Left renal pelvis (tissue), 4 donors: Measurements from ENCODE around the gene APMAP. TPM values are rescaled to one million over a fixed set of nuclear protein-coding genes. Genes with fewer than 3 reads are reported as not detected.
A peak's percentile ranks its signal among the peaks of the same experiment; 100 is the strongest.

Experiments
- DNase-seq, 4 donors: peaks; one replicate each; pipeline ENCODE4 v3.0.0-alpha.2; 2013; ENCODE audit warnings: low read depth in 4 of 4, low spot score in 3 of 4
- polyA plus RNA-seq, 4 donors: library from polyadenylated mRNA; unstranded; fragments of 120-200 nt; gene quantifications; one replicate each; pipeline ENCODE4 v1.2.1, GENCODE V29; 2013; ENCODE audit not compliant: insufficient read length in 4 of 4

APMAP gene, protein sequence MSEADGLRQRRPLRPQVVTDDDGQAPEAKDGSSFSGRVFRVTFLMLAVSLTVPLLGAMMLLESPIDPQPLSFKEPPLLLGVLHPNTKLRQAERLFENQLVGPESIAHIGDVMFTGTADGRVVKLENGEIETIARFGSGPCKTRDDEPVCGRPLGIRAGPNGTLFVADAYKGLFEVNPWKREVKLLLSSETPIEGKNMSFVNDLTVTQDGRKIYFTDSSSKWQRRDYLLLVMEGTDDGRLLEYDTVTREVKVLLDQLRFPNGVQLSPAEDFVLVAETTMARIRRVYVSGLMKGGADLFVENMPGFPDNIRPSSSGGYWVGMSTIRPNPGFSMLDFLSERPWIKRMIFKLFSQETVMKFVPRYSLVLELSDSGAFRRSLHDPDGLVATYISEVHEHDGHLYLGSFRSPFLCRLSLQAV
- 100 to 1,000 TPM in 1 of 4 donors, 10 to 100 TPM in 3; 89.4 to 108 (median 97.1) TPM for polyA plus RNA-seq

DNA sequence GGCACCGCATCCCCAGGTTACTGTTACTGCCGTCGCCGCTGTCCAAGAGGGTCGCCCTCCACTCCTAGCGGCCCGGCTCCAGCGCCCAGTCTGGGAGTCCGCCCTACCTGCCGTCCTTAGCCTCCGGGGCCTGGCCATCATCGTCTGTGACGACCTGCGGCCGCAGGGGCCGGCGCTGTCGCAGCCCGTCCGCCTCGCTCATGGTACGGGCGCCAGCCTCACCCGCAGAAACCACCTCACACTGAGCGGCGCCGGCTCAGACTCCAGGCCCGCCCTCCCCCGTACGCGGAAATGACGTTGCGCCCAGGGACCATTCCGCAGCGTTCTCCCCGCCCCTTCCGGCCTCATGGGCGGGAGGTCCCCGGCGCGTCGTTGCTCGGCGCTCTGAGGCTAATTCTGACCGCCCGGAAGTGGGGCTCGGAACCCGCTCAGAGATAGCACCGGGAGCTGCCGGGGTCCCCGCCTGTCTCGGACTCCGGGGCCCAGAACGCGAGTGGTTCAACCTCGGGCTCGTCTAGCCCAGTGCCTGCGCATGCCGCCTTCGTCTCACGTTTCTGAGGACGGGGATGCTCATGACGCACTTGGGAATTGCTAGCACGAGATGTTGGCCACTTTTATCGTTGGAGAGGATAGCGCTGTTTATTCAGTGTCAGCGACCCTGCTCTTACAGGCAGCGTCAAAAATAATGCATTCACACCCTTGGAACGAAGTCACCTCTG lies at the start of gene APMAP:
TSS of gene APMAP (minus strand) at position 265 of the 719 bp plus-strand sequence. CDS start at position 202, 63 bp downstream.
- peak; percentile 84 to 89 (median 87) for DNase-seq

DNA sequence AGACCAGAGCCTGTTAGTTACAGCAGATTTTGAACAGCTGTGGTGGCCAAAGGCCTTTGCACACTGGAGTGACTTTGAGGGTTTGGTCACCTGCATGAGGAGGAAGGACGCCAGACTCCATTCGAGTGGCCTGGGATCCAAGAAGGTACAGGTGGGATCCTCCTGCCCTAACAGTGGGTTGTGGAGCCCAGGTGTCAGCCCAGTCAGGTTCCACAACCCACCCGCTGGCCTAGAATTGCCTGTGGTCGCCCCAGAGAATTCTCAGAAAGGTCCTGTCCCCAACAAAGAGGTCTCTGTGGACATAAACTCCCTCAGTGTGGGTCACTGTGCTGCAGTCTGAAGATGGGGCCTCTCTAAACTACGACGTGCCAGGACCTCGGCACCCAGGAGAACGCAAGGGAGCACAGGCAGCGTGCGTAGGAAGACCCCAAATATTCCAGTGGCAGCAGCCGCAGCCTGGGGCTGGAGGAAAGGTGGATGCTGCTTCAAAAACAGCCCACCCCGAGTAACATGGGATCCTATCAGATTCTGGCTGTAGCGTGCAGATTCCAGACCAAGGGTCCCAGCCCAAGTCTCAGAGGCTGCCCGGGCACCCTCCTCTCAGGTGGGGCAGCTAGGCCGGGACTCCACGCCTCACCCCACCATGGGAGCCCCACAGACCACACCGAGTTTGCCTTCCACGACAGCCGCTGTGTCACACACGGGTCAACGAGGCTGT lies 49.4 kb upstream of the APMAP start:
- no peak for DNase-seq

DNA sequence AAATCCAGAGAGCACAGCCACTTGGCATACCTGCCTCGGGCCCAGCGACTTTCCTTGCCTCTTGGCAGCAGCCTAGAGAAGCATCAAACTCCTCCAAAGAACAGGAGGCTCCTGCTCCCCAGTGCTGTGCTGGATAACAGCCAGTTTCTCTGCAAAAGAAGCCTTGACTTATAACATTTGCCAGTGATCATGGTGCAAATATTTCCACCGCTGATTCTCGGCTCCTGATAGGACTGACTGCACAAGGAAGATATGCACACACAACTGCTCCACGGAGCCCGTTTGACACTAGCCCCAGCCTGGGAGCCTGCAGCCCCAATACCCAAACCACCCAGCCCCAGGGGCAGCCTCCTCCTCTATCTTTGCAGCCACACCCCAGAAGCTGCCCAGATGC lies 47.9 kb upstream of the APMAP start:
- no peak for DNase-seq

DNA sequence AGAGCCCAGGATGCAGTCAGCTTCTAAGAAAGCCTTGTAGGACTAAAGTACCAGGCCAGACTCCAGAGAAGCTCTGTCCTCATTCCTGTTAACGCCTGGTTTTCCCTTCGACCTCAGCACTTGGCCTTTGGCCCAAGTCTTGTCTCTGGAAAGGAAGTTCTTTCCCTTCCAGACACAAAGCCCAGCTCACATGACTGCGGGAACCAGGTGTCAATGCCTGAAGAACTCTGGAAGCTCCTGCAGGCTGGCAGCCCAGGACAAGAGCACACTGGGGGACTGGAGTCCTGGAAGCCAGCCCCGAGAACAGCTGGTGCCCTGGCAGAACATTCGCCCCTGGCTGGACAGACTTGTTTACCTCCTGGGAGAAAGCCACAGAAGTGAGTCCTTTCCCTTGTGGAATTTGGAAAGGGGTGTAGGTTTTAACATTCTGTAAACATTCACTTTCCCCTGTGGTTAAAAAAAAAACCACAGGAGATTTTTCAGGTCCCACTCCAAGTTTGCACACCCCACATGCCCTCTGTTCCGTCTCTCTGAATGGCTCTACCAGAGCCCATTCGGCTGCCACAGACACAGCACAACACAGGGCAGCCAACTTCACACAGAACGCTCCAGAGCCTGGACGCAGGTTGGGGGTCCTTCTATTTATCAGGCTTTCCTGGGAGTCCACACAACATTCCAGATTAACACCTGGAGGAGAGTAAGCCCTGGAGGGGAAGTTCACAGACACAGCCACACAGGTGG lies 47.3 kb upstream of the APMAP start:
- DNase-seq: no peak

DNA sequence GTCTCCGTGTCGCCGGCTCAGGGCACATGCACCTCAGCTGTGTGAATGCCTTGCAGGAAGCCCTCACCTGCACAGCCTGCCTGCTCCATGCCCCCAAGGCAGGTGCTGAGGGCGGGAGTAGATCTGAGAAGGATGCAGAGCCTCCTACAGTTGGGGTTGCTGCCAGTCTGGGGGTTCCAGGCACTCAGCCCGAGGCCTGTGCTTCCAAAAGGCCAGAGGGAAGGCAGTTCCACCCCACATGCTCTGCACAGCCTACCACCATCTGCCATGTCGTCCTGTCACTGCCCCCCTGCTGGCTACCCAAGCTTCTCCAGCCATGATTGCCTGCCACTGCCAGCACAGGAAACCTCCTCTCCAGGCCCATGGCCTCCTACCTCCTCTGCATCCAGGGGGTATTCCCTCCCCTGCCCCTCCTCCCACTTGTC lies 46.1 kb upstream of the APMAP start:
- no peak for DNase-seq

DNA sequence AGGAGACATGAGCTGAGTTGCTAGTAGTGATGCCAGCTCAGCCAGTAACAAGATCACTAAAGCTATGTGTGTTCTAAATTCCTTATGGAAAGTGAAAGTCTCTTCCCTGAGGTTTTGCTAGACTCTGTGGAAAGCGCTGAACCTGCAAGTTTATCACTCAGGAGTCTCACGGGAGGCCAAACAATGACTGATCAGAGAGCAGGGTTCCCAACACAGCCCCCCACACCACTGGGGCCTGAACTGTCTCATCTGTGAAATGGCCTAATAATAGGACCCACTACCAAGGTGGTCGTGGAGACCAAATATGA lies 45.5 kb upstream of the APMAP start:
- DNase-seq: no peak

DNA sequence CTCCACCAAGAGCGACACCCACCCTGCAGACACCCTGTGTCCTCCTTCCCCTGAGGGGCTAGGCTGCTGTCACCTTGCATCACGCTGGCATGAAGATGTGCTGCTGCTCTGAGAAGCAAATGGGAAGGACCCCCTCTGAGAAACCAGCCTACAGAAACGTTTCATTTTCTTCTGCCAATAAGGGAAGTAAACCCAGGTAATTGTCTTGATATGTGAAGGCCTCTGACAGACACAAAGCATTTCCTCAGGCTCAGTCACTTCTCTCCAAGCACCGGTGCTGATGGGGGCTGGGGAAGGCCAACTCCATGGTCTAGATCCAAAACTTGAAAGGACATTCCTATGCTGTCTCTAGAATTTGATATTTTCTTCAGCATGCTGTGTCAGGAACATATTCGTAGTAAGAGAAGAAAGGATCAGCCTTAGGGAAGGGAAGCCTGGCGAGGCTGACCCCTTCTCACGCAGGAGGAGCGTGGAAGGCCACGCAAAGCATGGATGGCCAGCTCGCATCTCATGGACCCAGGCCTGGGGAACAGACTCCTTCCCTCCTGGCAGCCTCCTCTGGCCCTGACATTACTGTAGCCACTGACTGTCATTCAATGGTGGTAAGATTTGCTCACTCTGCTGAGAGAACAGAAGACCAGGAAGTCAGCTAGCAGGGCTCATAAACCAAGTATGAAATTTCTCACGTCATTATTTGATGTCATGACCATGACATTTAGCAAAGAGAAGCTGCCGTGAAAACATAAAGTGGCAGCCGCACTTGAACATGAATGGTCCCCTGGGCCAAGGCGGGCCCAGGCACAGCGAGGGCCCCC lies 44.9 kb upstream of the APMAP start:
- no peak for DNase-seq

DNA sequence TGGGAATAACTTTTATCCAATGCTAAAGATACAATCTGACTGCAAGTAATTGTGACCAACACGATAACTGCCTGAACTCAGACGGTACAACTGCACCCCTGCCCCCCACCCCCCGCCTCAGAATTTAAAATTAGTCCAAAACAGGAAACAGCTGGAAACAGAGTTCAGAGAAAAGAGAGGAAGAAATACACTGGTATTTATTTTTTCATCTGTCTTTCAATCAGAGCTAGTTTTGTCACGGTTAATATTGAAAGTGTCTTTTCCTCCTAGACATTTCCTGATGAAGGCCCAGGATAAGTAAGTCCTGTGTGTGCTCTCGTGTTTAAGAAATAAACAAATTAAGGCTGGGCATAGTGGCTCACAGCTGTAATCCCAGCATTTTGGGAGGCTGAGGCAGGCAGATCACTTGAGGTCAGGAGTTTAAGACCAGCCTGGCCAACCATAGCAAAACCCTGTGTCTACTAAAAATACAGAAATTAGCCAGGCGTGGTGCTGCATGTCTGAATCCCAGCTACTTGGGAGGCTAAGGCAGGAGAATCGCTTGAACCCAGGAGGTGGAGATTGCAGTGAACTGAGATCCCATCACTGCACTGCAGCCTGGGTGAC lies 43.9 kb upstream of the APMAP start:
- no peak for DNase-seq

DNA sequence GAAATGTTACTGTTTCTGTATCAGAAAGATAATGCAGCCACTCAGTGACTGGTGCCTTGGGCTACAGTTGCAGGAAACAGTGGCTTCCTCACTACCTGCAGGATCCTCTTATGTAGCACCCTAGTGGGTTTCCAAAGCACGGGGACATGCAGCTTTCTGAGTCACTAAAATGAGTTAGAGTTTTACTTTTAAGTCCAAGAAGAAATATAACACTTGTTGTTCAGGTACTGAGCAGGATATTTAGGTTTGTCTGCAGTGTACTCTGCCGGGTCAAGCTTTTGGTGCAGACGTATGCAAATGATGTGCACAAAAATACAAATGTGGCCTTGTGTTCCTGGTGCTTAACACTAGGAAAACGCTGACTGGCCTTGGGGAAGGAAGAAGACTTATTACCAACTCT lies 43.4 kb upstream of the APMAP start:
- DNase-seq: no peak

DNA sequence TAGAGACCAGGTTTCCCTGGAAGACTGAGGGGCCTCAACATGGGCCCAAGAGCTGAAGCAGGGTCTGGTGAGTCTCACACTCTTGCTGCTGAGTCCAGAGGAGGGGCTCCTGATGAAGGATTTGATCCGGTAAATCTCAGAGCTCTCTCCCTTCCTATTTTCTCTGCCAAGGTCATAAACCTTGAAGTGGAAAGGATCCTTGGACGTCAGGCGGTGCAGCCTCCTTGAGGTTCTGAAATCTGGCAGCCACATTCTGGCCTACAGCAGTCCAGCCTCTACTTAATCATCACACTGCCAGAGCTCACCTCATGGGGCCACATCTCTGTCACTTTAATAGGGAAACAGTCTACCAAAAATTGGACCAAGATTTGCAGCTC lies 41.4 kb upstream of the APMAP start:
- DNase-seq: no peak

DNA sequence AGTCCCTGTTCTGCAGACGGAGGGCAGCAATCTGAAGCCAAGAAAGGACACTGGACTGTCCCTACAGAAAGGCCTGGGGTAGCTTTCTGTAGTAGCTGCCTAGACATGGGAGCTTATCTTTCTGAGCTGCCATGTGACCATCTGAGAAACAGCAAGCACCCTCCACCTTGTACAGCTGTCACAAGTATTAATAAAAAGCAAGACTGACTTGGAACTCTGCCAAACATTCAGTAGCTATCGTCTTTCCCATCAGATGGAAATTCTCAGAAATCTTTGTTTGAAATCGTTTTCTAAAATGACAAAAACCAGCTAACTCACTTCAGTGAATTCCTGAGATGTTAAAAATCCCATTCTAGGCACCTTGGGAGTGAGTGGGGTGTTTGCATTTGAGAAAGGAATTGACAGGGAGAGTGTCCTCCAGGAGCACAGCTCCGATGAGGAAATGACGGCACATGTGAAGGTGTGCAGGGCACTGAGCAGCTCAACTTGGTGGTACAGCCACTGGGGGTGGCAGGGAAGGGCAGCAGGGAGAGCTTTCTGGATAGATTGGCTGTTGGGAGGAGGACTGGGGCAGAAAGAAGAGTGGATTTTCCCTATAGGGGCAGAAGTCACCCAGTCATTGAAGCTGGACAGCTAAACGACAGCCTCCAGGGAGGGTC lies 40.8 kb upstream of the APMAP start:
- DNase-seq: no peak

DNA sequence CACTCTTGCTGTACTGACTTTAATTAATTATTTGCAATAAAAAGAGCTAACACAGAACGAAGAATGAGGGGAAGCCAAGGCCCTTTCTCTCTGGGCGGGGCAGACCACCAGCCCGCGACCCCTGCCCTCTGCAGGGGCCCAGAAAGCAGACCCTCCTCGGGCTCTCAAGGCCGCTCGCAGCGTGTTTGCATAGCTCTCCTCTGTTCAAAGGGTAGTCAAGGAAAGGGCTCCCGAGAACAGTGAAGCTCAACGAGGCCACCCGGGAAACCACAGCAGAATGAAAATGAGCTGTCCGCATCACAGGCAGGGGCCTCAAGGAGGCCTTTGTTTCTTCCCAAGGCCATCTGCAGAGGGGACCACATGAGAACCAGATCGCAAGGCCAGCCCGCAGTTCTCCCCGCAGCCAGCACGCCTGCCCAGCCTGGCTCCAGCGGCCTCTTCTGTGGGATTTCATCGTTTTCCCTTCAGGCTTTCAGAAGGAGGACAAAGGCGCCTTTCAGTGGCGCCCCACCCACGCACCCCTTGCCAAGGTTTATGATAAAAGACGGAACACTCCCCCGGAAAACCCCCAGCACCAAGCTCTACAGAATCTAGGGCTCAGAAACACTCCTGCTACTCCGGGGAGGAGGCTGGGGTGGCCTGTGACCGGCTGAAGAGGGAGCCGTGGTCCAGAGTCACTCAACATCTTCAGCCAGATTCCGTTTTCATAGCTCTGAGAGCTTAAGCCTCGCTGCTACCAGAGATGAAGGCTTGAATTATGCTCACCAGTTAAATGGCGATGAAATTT lies 40.1 kb upstream of the APMAP start:
- DNase-seq: no peak

DNA sequence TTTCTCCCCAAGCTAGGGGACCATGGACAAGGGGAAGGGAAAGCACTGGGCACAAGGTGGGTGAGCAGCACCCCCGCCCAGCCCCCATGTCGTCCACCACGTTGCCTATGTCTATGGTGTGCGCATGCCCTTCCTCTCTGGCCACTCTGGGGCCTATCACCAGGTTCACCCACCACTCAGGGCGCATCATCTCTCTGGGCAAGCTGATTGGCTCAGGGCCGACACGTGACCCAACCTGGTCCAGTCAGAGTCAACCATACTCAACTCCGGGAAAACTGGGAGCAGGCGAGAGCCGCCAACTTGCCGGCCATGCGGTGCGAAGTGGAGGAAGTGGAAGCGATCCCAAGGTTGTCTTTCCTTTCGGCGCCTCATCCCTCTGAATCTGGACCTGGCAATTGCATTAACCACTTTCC lies 39.5 kb upstream of the APMAP start:
- no peak for DNase-seq

DNA sequence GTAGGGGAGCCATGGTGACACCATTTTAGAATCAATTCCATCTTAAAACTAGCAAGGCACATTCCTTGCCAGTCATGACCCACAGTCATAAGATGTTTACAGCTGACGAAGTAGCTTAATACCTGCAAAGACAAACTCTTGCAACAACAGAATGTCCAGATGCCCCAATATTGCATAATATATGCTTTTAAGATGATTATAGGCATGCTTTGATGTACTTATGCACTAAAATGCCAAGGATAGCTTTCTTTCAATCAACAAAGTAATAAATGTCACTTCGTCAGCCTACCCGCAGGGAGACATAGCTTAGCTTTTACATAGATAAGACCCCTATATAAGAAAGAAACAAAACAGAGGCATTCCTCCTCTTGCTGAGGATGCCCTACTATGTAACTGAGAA lies 38.7 kb upstream of the APMAP start:
- DNase-seq: no peak

DNA sequence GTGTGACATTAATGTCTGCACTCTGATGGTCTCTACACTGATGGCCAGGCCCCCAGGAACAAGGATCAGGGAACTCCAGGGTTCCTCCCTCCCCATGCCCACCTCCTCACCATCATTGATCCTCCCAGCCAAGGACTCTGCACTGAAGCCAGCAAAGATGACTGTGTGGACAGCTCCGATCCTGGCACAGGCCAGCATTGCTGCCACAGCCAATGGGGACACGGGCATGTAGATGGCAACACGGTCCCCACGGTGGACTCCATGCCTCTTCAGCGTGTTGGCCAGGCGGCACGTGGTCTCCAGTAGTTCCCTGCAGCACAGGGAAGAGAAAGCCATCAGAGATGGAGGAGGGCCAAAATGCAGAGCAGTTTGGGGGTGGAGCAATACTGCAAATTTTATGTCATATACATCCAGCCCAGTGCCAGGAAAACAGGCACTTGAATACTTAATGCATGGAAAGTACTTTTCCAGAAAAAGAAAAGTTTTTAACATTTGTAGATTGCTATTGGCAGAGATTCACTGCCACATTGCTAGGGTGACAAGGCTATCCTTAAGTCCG lies 38.2 kb upstream of the APMAP start:
- DNase-seq: no peak

DNA sequence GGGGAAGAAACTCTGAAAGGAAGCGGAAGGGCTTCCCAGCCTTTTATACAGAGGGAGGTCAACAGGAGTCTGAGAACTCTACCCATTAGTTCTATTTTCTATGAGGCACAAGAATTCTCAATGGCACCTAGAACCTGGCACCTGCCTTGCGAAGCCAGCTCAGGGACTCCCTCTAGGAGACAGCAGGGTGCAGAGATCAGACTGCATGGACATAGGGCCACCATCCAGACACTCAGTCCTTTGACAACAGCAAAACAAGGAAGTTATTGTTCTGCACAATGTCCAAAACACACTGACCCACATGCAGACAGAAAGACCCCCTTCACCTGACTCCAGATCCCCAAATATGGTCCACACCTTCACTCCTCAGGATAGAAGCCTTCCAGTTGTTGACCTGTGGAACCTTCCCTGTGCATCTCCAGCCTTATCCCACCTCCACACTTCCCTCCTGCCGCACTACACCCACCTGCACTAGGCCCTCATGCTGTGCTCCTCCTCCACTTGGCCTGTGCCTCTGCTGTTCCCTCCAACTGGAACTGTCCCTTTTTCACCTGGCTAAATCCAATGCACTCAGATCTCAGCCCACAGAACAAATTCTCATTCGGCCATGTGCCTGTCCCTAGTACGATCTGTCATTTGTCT lies 37.6 kb upstream of the APMAP start:
- no peak for DNase-seq

DNA sequence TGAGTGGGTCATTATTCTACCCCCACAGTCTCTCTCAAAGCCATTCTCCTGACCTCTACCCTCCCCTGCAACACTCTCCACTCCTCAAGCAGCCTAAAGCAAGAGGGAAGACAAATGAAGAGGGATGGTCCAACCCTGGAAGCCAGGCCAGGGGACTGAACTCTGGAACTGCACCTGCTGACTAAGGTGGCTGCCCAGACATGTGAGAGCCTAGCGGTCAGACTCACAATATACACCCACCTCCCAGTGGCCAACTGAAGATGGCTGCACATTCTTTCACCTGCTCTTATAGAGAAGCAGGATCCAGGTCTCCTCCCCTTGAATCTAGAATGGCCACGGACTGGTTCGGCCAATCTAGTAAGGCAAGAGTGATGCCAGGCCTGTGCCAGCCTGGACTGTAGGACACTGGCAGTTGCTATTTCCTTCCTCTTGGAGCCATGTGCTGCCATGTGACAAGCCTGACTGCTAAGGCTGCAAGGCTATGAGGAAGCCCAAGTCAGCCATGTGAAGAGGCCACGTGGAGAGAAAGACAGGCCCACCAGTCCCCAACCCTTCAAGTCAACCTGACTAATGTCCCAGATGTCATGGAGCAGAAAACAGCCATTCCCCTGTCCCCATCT lies 33.5 kb upstream of the APMAP start:
- DNase-seq: no peak
